ENCODE results near the gene B3GNT3.

DNA sequence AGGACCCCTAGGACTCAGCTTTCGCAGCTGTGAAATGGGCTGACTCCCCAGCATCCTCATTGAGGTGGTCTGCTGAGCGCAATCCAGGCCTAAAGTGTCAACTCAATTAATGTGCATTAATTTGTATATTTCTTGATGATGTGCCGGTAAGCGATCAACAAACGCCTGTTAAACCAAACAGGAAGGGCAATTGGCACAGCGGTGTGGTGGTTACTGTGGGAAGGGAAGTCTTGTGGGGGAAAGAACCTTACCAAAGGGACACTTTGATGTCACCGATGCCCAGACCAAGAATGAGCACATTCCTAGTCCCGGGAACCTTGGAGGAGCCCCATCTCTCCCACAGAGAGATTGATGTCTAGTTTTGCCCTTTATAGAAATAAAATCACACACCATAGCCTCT lies 51.2 kb downstream of the B3GNT3 start:
- TF ChIP-seq CTCF (IDR thresholded peaks at IDR 0.05) (no peak), POLR2A (IDR thresholded peaks at IDR 0.05; ENCODE audit: low read depth) (no peak), POLR2AphosphoS5 (IDR thresholded peaks at IDR 0.05) (no peak)

Measured in esophagus muscularis mucosa (tissue), 3 donors.